Skeletal muscle tissue (tissue), 4 donors: ENCODE data around the gene MFAP2. TPM values are rescaled to one million over a fixed set of nuclear protein-coding genes. Genes with fewer than 3 reads are reported as not detected.

Source experiments
- H3K27ac ChIP-seq: one replicate; pipeline ENCODE4 v1.7.0; 2013; ENCODE audit warnings: mild to moderate bottlenecking, low read depth, low read length, inconsistent platforms
- H3K27me3 ChIP-seq, 3 donors: one replicate each; pipeline ENCODE4 v1.7.0; 2013; ENCODE audit warnings: low read length in 3 of 3; ENCODE audit not compliant: control insufficient read depth in 3 of 3, insufficient read depth in 3 of 3
- H3K36me3 ChIP-seq, 3 donors: one replicate each; pipeline ENCODE4 v1.7.0; 2013; ENCODE audit warnings: low read length in 3 of 3; ENCODE audit not compliant: control insufficient read depth in 3 of 3, insufficient read depth in 3 of 3
- H3K4me1 ChIP-seq, 3 donors: one replicate each; pipeline ENCODE4 v1.7.0; 2013; ENCODE audit warnings: low read length in 3 of 3, mild to moderate bottlenecking in 3 of 3; ENCODE audit not compliant: control insufficient read depth in 3 of 3, insufficient read depth in 3 of 3
- H3K4me3 ChIP-seq, 3 donors: one replicate each; pipeline ENCODE4 v1.7.0; 2013; ENCODE audit warnings: low read length in 3 of 3
- H3K9ac ChIP-seq, 3 donors: one replicate each; pipeline ENCODE4 v1.7.0; 2013; ENCODE audit warnings: low read length in 3 of 3, mild to moderate bottlenecking in 3 of 3, moderate library complexity in 2 of 3, low read depth in 1 of 3
- H3K9me3 ChIP-seq, 3 donors: one replicate each; pipeline ENCODE4 v1.7.0; 2013; ENCODE audit warnings: low read length in 3 of 3; ENCODE audit not compliant: control insufficient read depth in 3 of 3
- total RNA-seq: library from RNA; depleted of rRNA; stranded (reverse); fragments of >200 nt; gene quantifications from one replicate; pipeline ENCODE4 v1.2.3, GENCODE V29; 2014
- donor health status: Osteomylitis.

MFAP2 gene
- total RNA-seq, 1 donor from 2014 or later: 19.8 TPM

- H3K27me3 ChIP-seq: no peaks in the 10 kb centered on the region
- no peaks in the 10 kb centered on the region for H3K9me3 ChIP-seq
- H3K4me3 ChIP-seq: no peak overlapping the region
- H3K9ac ChIP-seq: no peak overlapping the region
- H3K27ac ChIP-seq: no peak overlapping the region
- H3K4me1 ChIP-seq: no peaks in the 10 kb centered on the region
- H3K36me3 ChIP-seq: peaks cover 23 to 40% (median 34%) of the 10 kb centered on the region in 3 donors
Observed at GRCh38 chr1:16993521-16994038, 13.2 kb upstream of the MFAP2 start.

- H3K36me3 ChIP-seq: peaks cover 22 to 42% (median 33%) of the 10 kb centered on the region in 3 donors
Observed at GRCh38 chr1:16992675-16993074, 12.3 kb upstream of the MFAP2 start.

GRCh38 chr1:16992102-16992501 is 11.7 kb upstream of the MFAP2 start:
- Histone ChIP-seq H3K27ac (no peak overlapping the region), H3K4me1 (no peaks in the 10 kb centered on the region), H3K36me3 (peaks cover 26 to 47% (median 38%) of the 10 kb centered on the region in 3 donors), H3K27me3 (no peaks in the 10 kb centered on the region), H3K9ac (no peak overlapping the region), H3K4me3 (no peak overlapping the region), H3K9me3 (no peaks in the 10 kb centered on the region)

More at GRCh38 chr1:16992675-16993074, 12.3 kb upstream of the MFAP2 start:
- Histone ChIP-seq H3K9me3 (no peaks in the 10 kb centered on the region), H3K4me1 (no peaks in the 10 kb centered on the region), H3K27ac (no peak overlapping the region), H3K4me3 (no peak overlapping the region), H3K27me3 (no peaks in the 10 kb centered on the region), H3K9ac (no peak overlapping the region)

GRCh38 chr1:16991571-16991970 is 11.2 kb upstream of the MFAP2 start:
- Histone ChIP-seq H3K4me3 (no peak overlapping the region), H3K27me3 (no peaks in the 10 kb centered on the region), H3K9me3 (no peaks in the 10 kb centered on the region), H3K27ac (no peak overlapping the region), H3K4me1 (no peaks in the 10 kb centered on the region), H3K36me3 (peaks cover 25 to 47% (median 33%) of the 10 kb centered on the region in 3 donors), H3K9ac (no peak overlapping the region)

GRCh38 chr1:16989676-16990391 is 9.4 kb upstream of the MFAP2 start:
- H3K27ac ChIP-seq: no peak overlapping the region
- H3K4me3 ChIP-seq: no peak overlapping the region
- H3K9ac ChIP-seq: no peak overlapping the region
- H3K4me1 ChIP-seq: no peaks in the 10 kb centered on the region
- H3K9me3 ChIP-seq: no peaks in the 10 kb centered on the region
- H3K36me3 ChIP-seq: peaks cover 19 to 46% (median 33%) of the 10 kb centered on the region in 3 donors
- H3K27me3 ChIP-seq: no peaks in the 10 kb centered on the region

- H3K4me1 ChIP-seq: no peaks in the 10 kb centered on the region
- H3K4me3 ChIP-seq: no peak overlapping the region
- no peak overlapping the region for H3K9ac ChIP-seq
- no peaks in the 10 kb centered on the region for H3K9me3 ChIP-seq
- H3K36me3 ChIP-seq: peaks cover 19 to 46% (median 33%) of the 10 kb centered on the region in 3 donors
- no peaks in the 10 kb centered on the region for H3K27me3 ChIP-seq
- H3K27ac ChIP-seq: no peak overlapping the region
Observed at GRCh38 chr1:16988210-16988609, 7.8 kb upstream of the MFAP2 start.

GRCh38 chr1:16986962-16987361 is 6.5 kb upstream of the MFAP2 start:
- H3K4me1 ChIP-seq: no peaks in the 10 kb centered on the region
- no peaks in the 10 kb centered on the region for H3K9me3 ChIP-seq
- peaks cover 19 to 39% (median 29%) of the 10 kb centered on the region in 3 donors for H3K36me3 ChIP-seq
- H3K27me3 ChIP-seq: no peaks in the 10 kb centered on the region
- H3K4me3 ChIP-seq: no peak overlapping the region
- no peak overlapping the region for H3K9ac ChIP-seq
- no peak overlapping the region for H3K27ac ChIP-seq

- no peak overlapping the region for H3K9ac ChIP-seq
- peaks cover 0 to 2% (median 0%) of the 10 kb centered on the region in 3 donors for H3K27me3 ChIP-seq
- peaks cover 19 to 35% (median 26%) of the 10 kb centered on the region in 3 donors for H3K36me3 ChIP-seq
- no peaks in the 10 kb centered on the region for H3K9me3 ChIP-seq
- H3K4me3 ChIP-seq: no peak overlapping the region
- H3K4me1 ChIP-seq: no peaks in the 10 kb centered on the region
- H3K27ac ChIP-seq: no peak overlapping the region
Observed at GRCh38 chr1:16986560-16986959, 6.1 kb upstream of the MFAP2 start.

GRCh38 chr1:16986113-16986512 is 5.7 kb upstream of the MFAP2 start:
- Histone ChIP-seq H3K4me3 (no peak overlapping the region), H3K27me3 (peaks cover under 1 to 6% (median 2%) of the 10 kb centered on the region in 3 donors), H3K4me1 (no peaks in the 10 kb centered on the region), H3K36me3 (peaks cover 19 to 34% (median 24%) of the 10 kb centered on the region in 3 donors), H3K9ac (no peak overlapping the region), H3K27ac (no peak overlapping the region), H3K9me3 (no peaks in the 10 kb centered on the region)

GRCh38 chr1:16984717-16985116 is 4.3 kb upstream of the MFAP2 start:
- H3K27me3 ChIP-seq: peaks cover 5 to 12% (median 9%) of the 10 kb centered on the region in 3 donors
- H3K9me3 ChIP-seq: no peaks in the 10 kb centered on the region
- peaks cover 0 to 3% (median 0%) of the 10 kb centered on the region in 3 donors for H3K4me1 ChIP-seq
- H3K36me3 ChIP-seq: peaks cover 15 to 29% (median 22%) of the 10 kb centered on the region in 3 donors
- no peak overlapping the region for H3K27ac ChIP-seq
- H3K9ac ChIP-seq: no peak overlapping the region
- no peak overlapping the region for H3K4me3 ChIP-seq
